Gastroesophageal sphincter (tissue), 4 donors: ENCODE results near the gene PTPRN2. TPM values are rescaled to one million over a fixed set of nuclear protein-coding genes. Genes with fewer than 3 reads are reported as not detected.

Source experiments
- ATAC-seq: fragments of 150-250 bp; one replicate; pipeline ENCODE4 v1.9.1; 2016; ENCODE audit warnings: mild to moderate bottlenecking, moderate library complexity
- H3K27ac ChIP-seq, 4 donors: fragments of 200-600 bp; sonication (generic) in 3 of 4; 1 replicate in 3 of 4; 2 replicates in 1 of 4; pipeline ENCODE4 v1.5.1; 2016 to 2019
- H3K27me3 ChIP-seq: fragments of 200-600 bp; sonication (generic); one replicate; pipeline ENCODE4 v1.5.1; 2019
- H3K36me3 ChIP-seq, 2 donors: fragments of 200-600 bp; sonication (generic); one replicate each; pipeline ENCODE4 v1.5.1; 2019; ENCODE audit warnings: control low read depth in 1 of 2
- H3K4me1 ChIP-seq, 3 donors: fragments of 200-600 bp; sonication (generic); 1 replicate in 2 of 3; 2 replicates in 1 of 3; pipeline ENCODE4 v1.5.1; 2016 to 2019; ENCODE audit warnings: control low read depth in 2 of 3
- H3K4me3 ChIP-seq, 2 donors: fragments of 200-600 bp; sonication (generic); one replicate each; pipeline ENCODE4 v1.5.1; 2019; ENCODE audit warnings: mild to moderate bottlenecking in 1 of 2, moderate library complexity in 1 of 2
- H3K9me3 ChIP-seq, 3 donors: fragments of 200-600 bp; sonication (generic); one replicate each; pipeline ENCODE4 v1.5.1; 2017 to 2019; ENCODE audit warnings: control low read depth in 2 of 3
- EP300 ChIP-seq: sonication (generic); formaldehyde crosslinking; IDR thresholded peaks from one replicate; pipeline ENCODE4 v1.6.1; 2017; ENCODE audit warnings: antibody characterized with exemption, mild to moderate bottlenecking
- POLR2A ChIP-seq, 2 donors: fragments of 450-650 bp; IDR thresholded peaks; one replicate each; pipeline ENCODE4 v1.6.1; 2017; ENCODE audit warnings: antibody characterized with exemption in 2 of 2, mild to moderate bottlenecking in 2 of 2, moderate library complexity in 1 of 2
- POLR2AphosphoS5 ChIP-seq: sonication (generic); formaldehyde crosslinking; IDR thresholded peaks from one replicate; pipeline ENCODE4 v1.6.1; 2017; ENCODE audit warnings: antibody characterized with exemption
- WGBS, 2 donors: methylation state at CpG; one replicate each; pipeline ENCODE4 v1.1.5; 2018; ENCODE audit warnings: low coverage in 1 of 2; 5-methylcytosine and 5-hydroxymethylcytosine counted together
- total RNA-seq, 4 donors: library from RNA; depleted of rRNA; stranded (reverse); fragments of >200 nt; gene quantifications; one replicate each; pipeline ENCODE4 v1.1.0, GENCODE V29; 2016
- TF ChIP-seq, protein P1 (sequence below), 4 experiments: fragments of 200-600 bp in 2 of 4; fragments of 450-650 bp in 2 of 4; sonication (generic) in 1 of 4; IDR thresholded peaks; one replicate each; pipeline ENCODE4 v1.5.1; 2017 to 2019; ENCODE audit warnings: antibody characterized with exemption in 4 of 4, mild to moderate bottlenecking in 2 of 4, moderate library complexity in 2 of 4

The PTPRN2 gene
- total RNA-seq, 4 donors from 2014 or later, result 1.7 to 4.7 (median 3.3) TPM

- no peak for ATAC-seq
- TF ChIP-seq, protein P1, sequence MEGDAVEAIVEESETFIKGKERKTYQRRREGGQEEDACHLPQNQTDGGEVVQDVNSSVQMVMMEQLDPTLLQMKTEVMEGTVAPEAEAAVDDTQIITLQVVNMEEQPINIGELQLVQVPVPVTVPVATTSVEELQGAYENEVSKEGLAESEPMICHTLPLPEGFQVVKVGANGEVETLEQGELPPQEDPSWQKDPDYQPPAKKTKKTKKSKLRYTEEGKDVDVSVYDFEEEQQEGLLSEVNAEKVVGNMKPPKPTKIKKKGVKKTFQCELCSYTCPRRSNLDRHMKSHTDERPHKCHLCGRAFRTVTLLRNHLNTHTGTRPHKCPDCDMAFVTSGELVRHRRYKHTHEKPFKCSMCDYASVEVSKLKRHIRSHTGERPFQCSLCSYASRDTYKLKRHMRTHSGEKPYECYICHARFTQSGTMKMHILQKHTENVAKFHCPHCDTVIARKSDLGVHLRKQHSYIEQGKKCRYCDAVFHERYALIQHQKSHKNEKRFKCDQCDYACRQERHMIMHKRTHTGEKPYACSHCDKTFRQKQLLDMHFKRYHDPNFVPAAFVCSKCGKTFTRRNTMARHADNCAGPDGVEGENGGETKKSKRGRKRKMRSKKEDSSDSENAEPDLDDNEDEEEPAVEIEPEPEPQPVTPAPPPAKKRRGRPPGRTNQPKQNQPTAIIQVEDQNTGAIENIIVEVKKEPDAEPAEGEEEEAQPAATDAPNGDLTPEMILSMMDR (IDR thresholded peaks at IDR 0.05), result no peak
- no peak for TF ChIP-seq POLR2A (IDR thresholded peaks at IDR 0.05)
- no peak for TF ChIP-seq EP300
- no peak for TF ChIP-seq POLR2AphosphoS5
- Histone ChIP-seq H3K27ac (no peak overlapping the region), H3K4me3 (no peak overlapping the region), H3K27me3 (peaks cover 5% of the 10 kb centered on the region), H3K36me3 (peaks cover 0 to 30% of the 10 kb centered on the region in 2 donors), H3K9me3 (no peaks in the 10 kb centered on the region), H3K4me1 (no peaks in the 10 kb centered on the region)
- WGBS, 2 donors, result 92 to 100% methylated on average over 2 to 22 of the region's 24 CpGs
These were observed 1038.8 kb downstream of the PTPRN2 start for GRCh38 chr7:157548691-157549303.

DNA sequence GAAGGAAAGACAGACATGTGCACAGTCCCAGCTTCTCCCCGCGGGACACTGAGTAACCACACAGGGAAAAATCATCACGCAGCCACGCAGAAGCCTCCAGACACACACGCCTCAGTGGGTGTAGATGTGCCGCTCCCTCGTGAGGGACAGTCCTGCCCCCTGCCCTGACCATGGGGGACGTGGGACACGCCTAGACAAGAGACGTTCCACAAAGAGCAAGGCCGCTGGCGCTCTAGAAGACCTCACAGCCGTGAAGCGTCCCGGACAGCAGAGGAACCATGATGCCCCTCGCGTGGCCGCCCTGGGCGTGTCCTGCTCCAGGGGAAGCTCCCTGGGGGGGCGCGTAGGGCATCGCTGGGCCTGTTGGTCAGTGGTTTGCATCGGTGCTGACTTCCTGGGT lies 1040.0 kb downstream of the PTPRN2 start:
- TF ChIP-seq POLR2A (IDR thresholded peaks at IDR 0.05), result no peak
- TF ChIP-seq, protein P1 (IDR thresholded peaks at IDR 0.05), result no peak
- no peak for TF ChIP-seq EP300
- TF ChIP-seq POLR2AphosphoS5, result no peak
- no peak for ATAC-seq
- no peaks in the 10 kb centered on the region for H3K9me3 ChIP-seq
- H3K36me3 ChIP-seq, result peaks cover 0 to 30% of the 10 kb centered on the region in 2 donors
- H3K4me3 ChIP-seq, result no peak overlapping the region
- peaks cover 5% of the 10 kb centered on the region for H3K27me3 ChIP-seq
- no peaks in the 10 kb centered on the region for H3K4me1 ChIP-seq
- no peak overlapping the region for H3K27ac ChIP-seq
- WGBS, 2 donors, result no CpG with 5 or more reads among the region's 23 CpGs

- WGBS, 2 donors, result 54% methylated on average over 2 of the region's 7 CpGs; no CpG with 5 or more reads in 1 of the 2 donors
- peaks cover 6% of the 10 kb centered on the region for H3K27me3 ChIP-seq
- peaks cover 0 to 30% of the 10 kb centered on the region in 2 donors for H3K36me3 ChIP-seq
- ATAC-seq, result no peak
- H3K9me3 ChIP-seq, result no peaks in the 10 kb centered on the region
- no peak overlapping the region for H3K4me3 ChIP-seq
- H3K4me1 ChIP-seq, result no peaks in the 10 kb centered on the region
- H3K27ac ChIP-seq, result no peak overlapping the region
- TF ChIP-seq POLR2A (IDR thresholded peaks at IDR 0.05), result no peak
- TF ChIP-seq, protein P1 (IDR thresholded peaks at IDR 0.05), result no peak
- TF ChIP-seq EP300, result no peak
- no peak for TF ChIP-seq POLR2AphosphoS5
These were observed 1040.5 kb downstream of the PTPRN2 start for GRCh38 chr7:157547102-157547501.

- 80 to 96% methylated on average over 1 to 7 of the region's 17 CpGs for WGBS, 2 donors
These were observed 1042.0 kb downstream of the PTPRN2 start for GRCh38 chr7:157545681-157546060.

More at GRCh38 chr7:157545681-157546060, 1042.0 kb downstream of the PTPRN2 start:
- TF ChIP-seq EP300 (no peak), POLR2A (IDR thresholded peaks at IDR 0.05) (no peak), POLR2AphosphoS5 (no peak)
- TF ChIP-seq, protein P1 (IDR thresholded peaks at IDR 0.05), result no peak
- H3K4me3 ChIP-seq, result no peak overlapping the region
- no peaks in the 10 kb centered on the region for H3K4me1 ChIP-seq
- H3K27ac ChIP-seq, result no peak overlapping the region
- H3K9me3 ChIP-seq, result no peaks in the 10 kb centered on the region
- ATAC-seq, result no peak
- H3K27me3 ChIP-seq, result peaks cover 14% of the 10 kb centered on the region
- H3K36me3 ChIP-seq, result peaks cover 0 to 36% of the 10 kb centered on the region in 2 donors
